ENCODE results near the gene GADD45GIP1.
"Not testable (repeated sequence)": the region's sequence is repeated elsewhere in the genome, so short reads cannot be mapped to it uniquely, and the experiment has no call there.

The GADD45GIP1 gene

GRCh38 chr19:12983542-12984142, 26.6 kb upstream of the GADD45GIP1 start:
- H3K27me3 Mint-ChIP-seq (ENCODE audit: low read depth) = peaks cover 7% of the 10 kb centered on the region
- no peak overlapping the region for H3K4me3 Mint-ChIP-seq
- DNase-seq (ENCODE audit: low spot score) = peak; percentile 83
- H3K9me3 Mint-ChIP-seq = no peaks in the 10 kb centered on the region
- H3K36me3 Mint-ChIP-seq (ENCODE audit: low read depth) = no peaks in the 10 kb centered on the region
- H3K4me1 Mint-ChIP-seq (ENCODE audit: low read depth) = no peaks in the 10 kb centered on the region
- no peak overlapping the region for H3K27ac Mint-ChIP-seq

DNA sequence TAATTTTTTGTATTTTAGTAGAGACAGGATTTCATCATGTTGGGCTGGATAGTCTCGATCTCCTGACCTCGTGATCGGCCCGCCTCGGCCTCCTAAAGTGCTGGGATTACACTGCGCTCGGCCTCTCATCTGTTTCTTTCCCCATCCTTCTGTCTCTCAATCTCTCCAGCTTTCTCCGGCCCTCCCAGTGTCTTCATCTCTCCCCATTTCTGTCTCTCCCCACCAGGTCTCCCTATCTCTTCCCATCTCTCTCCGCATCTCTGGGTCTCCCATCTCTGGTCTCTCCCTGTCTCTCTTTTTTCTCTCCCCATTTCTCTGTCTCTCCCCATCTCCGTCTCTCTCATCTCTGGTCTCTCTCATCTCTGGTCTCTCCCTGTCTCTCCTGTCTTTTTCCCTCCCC, 26.1 kb upstream of the GADD45GIP1 start:
- no peak overlapping the region for H3K27ac Mint-ChIP-seq
- no peaks in the 10 kb centered on the region for H3K9me3 Mint-ChIP-seq
- DNase-seq (ENCODE audit: low spot score) = no peak
- no peaks in the 10 kb centered on the region for H3K36me3 Mint-ChIP-seq (ENCODE audit: low read depth)
- H3K4me3 Mint-ChIP-seq = no peak overlapping the region
- no peaks in the 10 kb centered on the region for H3K4me1 Mint-ChIP-seq (ENCODE audit: low read depth)
- peaks cover 7% of the 10 kb centered on the region for H3K27me3 Mint-ChIP-seq (ENCODE audit: low read depth)

DNA sequence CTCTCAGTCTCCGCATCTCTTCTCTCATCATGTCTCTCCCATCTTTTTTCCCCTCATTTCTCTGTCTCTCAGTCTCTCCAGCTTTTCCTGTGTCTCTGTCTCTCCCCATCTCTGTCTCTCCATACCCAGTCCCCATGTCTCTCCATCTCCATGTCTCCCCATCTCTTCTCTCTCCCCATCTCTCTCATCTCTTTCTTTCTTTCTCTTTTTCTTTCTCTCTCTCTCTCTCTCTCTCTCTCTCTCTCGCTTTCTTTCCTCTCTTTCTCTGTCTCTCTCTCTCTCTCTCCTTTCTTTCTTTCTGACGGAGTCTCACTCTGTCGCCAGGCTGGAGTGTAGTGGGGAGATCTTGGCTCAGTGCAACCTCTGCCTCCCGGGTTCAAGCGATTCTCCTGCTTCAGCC, 25.6 kb upstream of the GADD45GIP1 start:
- no peak overlapping the region for H3K27ac Mint-ChIP-seq
- H3K27me3 Mint-ChIP-seq (ENCODE audit: low read depth) = peaks cover 11% of the 10 kb centered on the region
- no peaks in the 10 kb centered on the region for H3K36me3 Mint-ChIP-seq (ENCODE audit: low read depth)
- DNase-seq (ENCODE audit: low spot score) = no peak
- no peak overlapping the region for H3K4me3 Mint-ChIP-seq
- no peaks in the 10 kb centered on the region for H3K9me3 Mint-ChIP-seq
- no peaks in the 10 kb centered on the region for H3K4me1 Mint-ChIP-seq (ENCODE audit: low read depth)

GRCh38 chr19:12979974-12980373, 23.0 kb upstream of the GADD45GIP1 start:
- Mint-ChIP-seq H3K27me3 (ENCODE audit: low read depth) (peaks cover 9% of the 10 kb centered on the region), H3K27ac (no peak overlapping the region), H3K9me3 (no peaks in the 10 kb centered on the region), H3K4me1 (ENCODE audit: low read depth) (no peaks in the 10 kb centered on the region), H3K36me3 (ENCODE audit: low read depth) (no peaks in the 10 kb centered on the region), H3K4me3 (no peak overlapping the region)
- DNase-seq (ENCODE audit: low spot score) = no peak

GRCh38 chr19:12976109-12976508, 19.1 kb upstream of the GADD45GIP1 start:
- not testable (repeated sequence) for H3K4me3 Mint-ChIP-seq; DNase-seq (ENCODE audit: low spot score); H3K36me3 Mint-ChIP-seq (ENCODE audit: low read depth); H3K27ac Mint-ChIP-seq; H3K4me1 Mint-ChIP-seq (ENCODE audit: low read depth); H3K9me3 Mint-ChIP-seq; H3K27me3 Mint-ChIP-seq (ENCODE audit: low read depth)

DNA sequence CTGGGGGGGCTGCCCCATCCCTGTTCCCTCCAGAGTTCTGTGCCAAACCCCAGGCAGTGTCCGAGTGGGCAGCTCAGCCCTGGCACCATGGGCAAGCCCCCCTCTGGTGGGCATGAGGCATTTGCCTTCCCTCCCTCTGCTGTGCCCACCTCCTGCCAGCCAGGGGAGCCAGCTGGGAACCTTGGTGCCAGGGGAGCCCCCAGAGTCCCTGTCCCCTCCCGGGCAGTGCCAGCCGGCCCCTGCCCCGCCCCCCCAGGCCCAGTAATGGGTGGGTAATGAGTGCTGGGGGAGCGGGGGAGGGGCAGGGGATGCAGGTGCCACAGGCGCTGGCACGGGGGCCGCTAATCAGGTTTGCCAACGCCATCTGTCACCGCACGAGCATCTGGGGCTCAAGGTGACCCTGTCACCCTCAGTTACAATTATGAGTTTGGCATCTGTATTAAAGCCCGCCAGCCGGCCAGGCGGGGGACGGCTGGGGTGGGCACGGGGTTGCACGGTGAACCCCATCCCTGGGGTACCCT, 18.3 kb upstream of the GADD45GIP1 start:
- Mint-ChIP-seq H3K4me1 (ENCODE audit: low read depth) (no peaks in the 10 kb centered on the region), H3K9me3 (no peaks in the 10 kb centered on the region), H3K27ac (no peak overlapping the region), H3K4me3 (no peak overlapping the region), H3K36me3 (ENCODE audit: low read depth) (no peaks in the 10 kb centered on the region), H3K27me3 (ENCODE audit: low read depth) (peaks cover 10% of the 10 kb centered on the region)
- DNase-seq (ENCODE audit: low spot score) = no peak

- DNase-seq (ENCODE audit: low spot score) = no peak
- Mint-ChIP-seq H3K4me1 (ENCODE audit: low read depth) (no peaks in the 10 kb centered on the region), H3K36me3 (ENCODE audit: low read depth) (no peaks in the 10 kb centered on the region), H3K27ac (no peak overlapping the region), H3K27me3 (ENCODE audit: low read depth) (peaks cover 10% of the 10 kb centered on the region), H3K9me3 (no peaks in the 10 kb centered on the region), H3K4me3 (no peak overlapping the region)
These were observed 17.5 kb upstream of the GADD45GIP1 start for GRCh38 chr19:12974301-12975220.

GRCh38 chr19:12973236-12973635, 16.2 kb upstream of the GADD45GIP1 start:
- Mint-ChIP-seq H3K9me3 (no peaks in the 10 kb centered on the region), H3K4me1 (ENCODE audit: low read depth) (no peaks in the 10 kb centered on the region), H3K36me3 (ENCODE audit: low read depth) (no peaks in the 10 kb centered on the region), H3K27me3 (ENCODE audit: low read depth) (peaks cover 10% of the 10 kb centered on the region), H3K27ac (no peak overlapping the region), H3K4me3 (no peak overlapping the region)
- DNase-seq (ENCODE audit: low spot score) = no peak

- DNase-seq (ENCODE audit: low spot score) = no peak
- Mint-ChIP-seq H3K27ac (no peak overlapping the region), H3K36me3 (ENCODE audit: low read depth) (no peaks in the 10 kb centered on the region), H3K27me3 (ENCODE audit: low read depth) (peaks cover 3% of the 10 kb centered on the region), H3K9me3 (no peaks in the 10 kb centered on the region), H3K4me3 (no peak overlapping the region), H3K4me1 (ENCODE audit: low read depth) (peaks cover 3% of the 10 kb centered on the region)
These were observed 13.2 kb upstream of the GADD45GIP1 start for GRCh38 chr19:12970070-12970820.

- no peak within 1 kb of the TSS for H3K4me3 Mint-ChIP-seq
- H3K4me1 Mint-ChIP-seq (ENCODE audit: low read depth) = peaks cover 6% of the 10 kb centered on the region
- H3K9me3 Mint-ChIP-seq = no peaks in the 10 kb centered on the region
- H3K36me3 Mint-ChIP-seq (ENCODE audit: low read depth) = no peaks in the 10 kb centered on the region
- no peak for DNase-seq (ENCODE audit: low spot score)
- no peak within 1 kb of the TSS for H3K27ac Mint-ChIP-seq
- peaks cover 3% of the 10 kb centered on the region for H3K27me3 Mint-ChIP-seq (ENCODE audit: low read depth)
These were observed 12.4 kb upstream of the GADD45GIP1 start, which contains the start of gene DAND5 for GRCh38 chr19:12969292-12969988. DAND5 (plus strand) TSS chr19:12969576; CDS start chr19:12969661, 85 bp downstream.

DNA sequence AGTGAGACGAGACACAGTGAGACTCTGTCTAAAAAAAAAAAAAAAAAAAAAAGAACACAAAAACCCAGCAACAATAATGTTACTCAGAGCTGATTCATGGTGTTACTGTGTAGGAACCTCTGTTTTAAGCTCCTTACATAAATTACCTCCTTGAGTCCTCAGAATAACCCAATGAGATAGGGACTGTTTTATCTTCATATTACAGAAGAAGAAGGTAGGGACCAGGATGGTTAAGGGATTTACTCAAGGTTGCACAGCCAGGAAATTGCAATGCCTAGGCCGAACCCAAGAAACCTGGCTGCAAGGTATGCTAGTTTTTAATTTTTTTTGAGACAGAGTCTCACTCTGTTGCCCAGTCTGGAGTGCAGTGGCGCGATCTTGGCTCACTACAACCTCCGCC, 10.9 kb upstream of the GADD45GIP1 start:
- Mint-ChIP-seq H3K9me3 (no peaks in the 10 kb centered on the region), H3K36me3 (ENCODE audit: low read depth) (no peaks in the 10 kb centered on the region), H3K27me3 (ENCODE audit: low read depth) (no peaks in the 10 kb centered on the region), H3K27ac (no peak overlapping the region), H3K4me3 (no peak overlapping the region), H3K4me1 (ENCODE audit: low read depth) (peaks cover 6% of the 10 kb centered on the region)
- DNase-seq (ENCODE audit: low spot score) = no peak

GRCh38 chr19:12965812-12966135, 8.8 kb upstream of the GADD45GIP1 start:
- no peak for DNase-seq (ENCODE audit: low spot score)
- H3K27ac Mint-ChIP-seq = peak overlapping the region; percentile 68
- no peaks in the 10 kb centered on the region for H3K9me3 Mint-ChIP-seq
- no peaks in the 10 kb centered on the region for H3K36me3 Mint-ChIP-seq (ENCODE audit: low read depth)
- no peaks in the 10 kb centered on the region for H3K27me3 Mint-ChIP-seq (ENCODE audit: low read depth)
- H3K4me1 Mint-ChIP-seq (ENCODE audit: low read depth) = peaks cover 6% of the 10 kb centered on the region
- H3K4me3 Mint-ChIP-seq = peak overlapping the region; percentile 83

- no peaks in the 10 kb centered on the region for H3K9me3 Mint-ChIP-seq
- peak; percentile 78 for DNase-seq (ENCODE audit: low spot score)
- no peaks in the 10 kb centered on the region for H3K36me3 Mint-ChIP-seq (ENCODE audit: low read depth)
- H3K4me3 Mint-ChIP-seq = peak overlapping the region; percentile 83
- peaks cover under 1% of the 10 kb centered on the region for H3K27me3 Mint-ChIP-seq (ENCODE audit: low read depth)
- H3K4me1 Mint-ChIP-seq (ENCODE audit: low read depth) = peaks cover 7% of the 10 kb centered on the region
- H3K27ac Mint-ChIP-seq = peak overlapping the region; percentile 80
These were observed 8.2 kb upstream of the GADD45GIP1 start for GRCh38 chr19:12965017-12965811.
